ENCODE measurements around the gene PGAP6. TPM values are rescaled to one million over a fixed set of nuclear protein-coding genes. Genes with fewer than 3 reads are reported as not detected.

PGAP6 gene
- total RNA-seq, 1 experiment from 2014 or later, result 85.5 TPM

GRCh38 chr16:374616-374926 lies 7.2 kb downstream of the PGAP6 start:
- no TSS peak for BruUV-seq (replicated peaks)
- Mint-ChIP-seq H3K27me3 (ENCODE audit: insufficient read depth, unreplicated experiment) (no peaks in the 10 kb centered on the region), H3K4me1 (ENCODE audit: low read depth, unreplicated experiment) (no peaks in the 10 kb centered on the region), H3K4me3 (ENCODE audit: unreplicated experiment) (no peak overlapping the region), H3K36me3 (ENCODE audit: insufficient read depth, unreplicated experiment) (peaks cover 33% of the 10 kb centered on the region), H3K27ac (ENCODE audit: unreplicated experiment) (no peak overlapping the region), H3K9me3 (ENCODE audit: unreplicated experiment) (no peaks in the 10 kb centered on the region)
- Histone ChIP-seq H3K4me1 (no peaks in the 10 kb centered on the region), H3K27me3 (replicated peaks; ENCODE audit: control insufficient read depth, insufficient read depth, low read length) (no peaks in the 10 kb centered on the region), H3K36me3 (ENCODE audit: control insufficient read depth, insufficient read depth, low read length) (no peaks in the 10 kb centered on the region; the same call in none of the 2 replicates), H3K4me3 (ENCODE audit: low read depth, low read length) (no peak overlapping the region), H3K9me3 (no peaks in the 10 kb centered on the region)
- intact Hi-C loops (cut with micrococcal nuclease; ENCODE audit: unreplicated experiment), result no loop called here
- TF ChIP-seq CTCF (IDR thresholded peaks at IDR 0.05; ENCODE audit: insufficient read depth in 1 of 2, low read depth in 1 of 2, low read length in 1 of 2, severe bottlenecking in 1 of 2, unreplicated experiment in 1 of 2), result no peak
- no peak for DNase-seq
- ChIA-PET POLR2A (no interaction called here), CTCF (no interaction called here)

- intact Hi-C loops (cut with micrococcal nuclease; ENCODE audit: unreplicated experiment), result no loop called here
- H3K9me3 ChIP-seq, result no peaks in the 10 kb centered on the region
- no peaks in the 10 kb centered on the region for H3K4me1 Mint-ChIP-seq (ENCODE audit: low read depth, unreplicated experiment)
- POLR2A ChIA-PET, result no interaction called here
- peaks cover 38% of the 10 kb centered on the region for H3K36me3 Mint-ChIP-seq (ENCODE audit: insufficient read depth, unreplicated experiment)
- H3K27me3 ChIP-seq (replicated peaks; ENCODE audit: control insufficient read depth, insufficient read depth, low read length), result no peaks in the 10 kb centered on the region
- H3K4me1 ChIP-seq, result no peaks in the 10 kb centered on the region
- CTCF ChIA-PET, result no interaction called here
- no TSS peak for BruUV-seq (replicated peaks)
- H3K4me3 Mint-ChIP-seq (ENCODE audit: unreplicated experiment), result no peak overlapping the region
- DNase-seq, result no peak
- H3K27ac Mint-ChIP-seq (ENCODE audit: unreplicated experiment), result no peak overlapping the region
- no peak overlapping the region for H3K4me3 ChIP-seq (ENCODE audit: low read depth, low read length)
- no peak for TF ChIP-seq CTCF (IDR thresholded peaks at IDR 0.05; ENCODE audit: insufficient read depth in 1 of 2, low read depth in 1 of 2, low read length in 1 of 2, severe bottlenecking in 1 of 2, unreplicated experiment in 1 of 2)
- no peaks in the 10 kb centered on the region for H3K9me3 Mint-ChIP-seq (ENCODE audit: unreplicated experiment)
- H3K27me3 Mint-ChIP-seq (ENCODE audit: insufficient read depth, unreplicated experiment), result no peaks in the 10 kb centered on the region
- H3K36me3 ChIP-seq (ENCODE audit: control insufficient read depth, insufficient read depth, low read length), result no peaks in the 10 kb centered on the region; the same call in none of the 2 replicates
Observed at GRCh38 chr16:373848-374615, 7.7 kb downstream of the PGAP6 start.

- BruUV-seq (replicated peaks), result no TSS peak
- Histone ChIP-seq H3K4me3 (ENCODE audit: low read depth, low read length) (no peak overlapping the region), H3K9me3 (no peaks in the 10 kb centered on the region), H3K36me3 (ENCODE audit: control insufficient read depth, insufficient read depth, low read length) (peaks cover 2% of the 10 kb centered on the region), H3K4me1 (no peaks in the 10 kb centered on the region), H3K27me3 (replicated peaks; ENCODE audit: control insufficient read depth, insufficient read depth, low read length) (no peaks in the 10 kb centered on the region)
- no peaks in the 10 kb centered on the region for H3K27me3 Mint-ChIP-seq (ENCODE audit: insufficient read depth, unreplicated experiment)
- no peaks in the 10 kb centered on the region for H3K4me1 Mint-ChIP-seq (ENCODE audit: low read depth, unreplicated experiment)
- POLR2A ChIA-PET, result no interaction called here
- peaks cover 45% of the 10 kb centered on the region for H3K36me3 Mint-ChIP-seq (ENCODE audit: insufficient read depth, unreplicated experiment)
- CTCF ChIA-PET, result no interaction called here
- no peak for DNase-seq
- H3K27ac Mint-ChIP-seq (ENCODE audit: unreplicated experiment), result no peak overlapping the region
- no peak overlapping the region for H3K4me3 Mint-ChIP-seq (ENCODE audit: unreplicated experiment)
- H3K9me3 Mint-ChIP-seq (ENCODE audit: unreplicated experiment), result no peaks in the 10 kb centered on the region
- intact Hi-C loops (cut with micrococcal nuclease; ENCODE audit: unreplicated experiment), result no loop called here
- no peak for TF ChIP-seq CTCF (IDR thresholded peaks at IDR 0.05; ENCODE audit: insufficient read depth in 1 of 2, low read depth in 1 of 2, low read length in 1 of 2, severe bottlenecking in 1 of 2, unreplicated experiment in 1 of 2)
Observed at GRCh38 chr16:373020-373598, 8.7 kb downstream of the PGAP6 start.
